ENCODE data around the gene ATP10A. TPM values are rescaled to one million over a fixed set of nuclear protein-coding genes. Genes with fewer than 3 reads are reported as not detected.

The ATP10A gene
- total RNA-seq, 1 donor from 2014 or later, result 48.0 TPM

DNA sequence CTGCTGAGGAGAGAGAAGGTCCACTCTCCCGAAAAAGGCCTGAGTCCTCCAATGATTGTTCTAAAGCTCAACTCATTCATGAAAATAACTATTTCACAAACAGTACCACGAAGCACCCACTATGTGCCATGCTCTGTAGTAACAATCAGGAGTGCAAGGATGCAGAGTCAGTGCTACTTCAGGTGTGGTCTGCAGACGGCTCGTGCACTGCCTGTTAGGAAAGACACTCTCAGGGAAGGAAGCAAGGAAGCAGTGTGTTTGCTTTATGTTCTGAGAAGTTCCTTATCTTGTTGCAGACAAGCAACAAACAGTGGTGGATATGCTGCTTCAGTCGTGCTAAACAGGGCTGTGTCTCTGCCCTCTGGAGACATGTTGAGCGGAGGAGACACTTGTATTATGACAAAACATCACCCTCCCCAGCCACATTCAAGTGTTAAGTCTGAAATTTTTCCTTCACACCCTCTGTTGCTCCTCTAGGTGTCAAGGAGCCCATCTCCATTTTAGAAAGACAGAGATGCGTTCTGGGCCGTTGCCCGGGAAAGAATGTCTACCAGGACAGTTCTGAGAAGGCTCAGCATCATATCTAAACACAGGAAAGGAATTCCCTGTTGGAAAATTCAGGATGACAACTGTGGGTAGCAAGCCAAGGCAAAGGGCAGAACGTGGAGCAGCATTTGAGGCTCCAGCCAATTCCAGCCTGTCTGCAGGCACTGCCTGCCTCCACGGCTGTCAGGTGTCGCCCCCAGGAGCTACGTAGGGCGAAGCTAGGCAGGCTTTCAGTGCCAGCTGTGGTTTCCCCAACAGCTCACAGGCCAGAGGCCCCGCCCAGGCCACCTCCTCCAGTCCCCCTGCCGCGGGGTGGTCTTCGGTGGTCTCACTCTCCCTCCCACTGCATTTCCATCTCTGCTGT lies 13.4 kb upstream of the ATP10A start:
- DNase-seq, result no peak
- Mint-ChIP-seq H3K27me3 (no peaks in the 10 kb centered on the region), H3K4me1 (no peaks in the 10 kb centered on the region), H3K9me3 (no peaks in the 10 kb centered on the region), H3K27ac (no peak overlapping the region), H3K36me3 (ENCODE audit: low read depth) (no peaks in the 10 kb centered on the region), H3K4me3 (no peak overlapping the region)
- intact Hi-C loops (cut with micrococcal nuclease), result no loop called here

DNA sequence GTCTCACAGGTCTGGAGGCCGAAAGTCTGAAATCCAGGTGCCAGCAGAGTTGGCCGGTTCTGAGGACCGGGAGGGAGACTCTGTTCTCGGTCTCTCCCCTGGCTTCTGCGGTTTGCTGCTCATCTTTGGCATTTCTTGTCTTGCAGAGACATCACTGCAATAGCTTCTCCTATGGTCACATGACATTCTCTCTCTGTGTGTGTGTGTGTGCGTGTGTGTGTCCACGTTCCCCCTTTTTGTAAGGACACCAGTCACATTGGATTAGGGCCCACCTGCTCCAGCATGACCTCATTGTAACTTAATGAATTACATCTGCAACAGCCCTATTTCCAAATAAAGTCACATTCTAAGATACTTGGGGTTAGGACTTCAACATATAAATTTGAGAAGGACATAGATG lies 12.4 kb upstream of the ATP10A start:
- H3K4me3 Mint-ChIP-seq, result no peak overlapping the region
- H3K9me3 Mint-ChIP-seq, result no peaks in the 10 kb centered on the region
- no peaks in the 10 kb centered on the region for H3K27me3 Mint-ChIP-seq

DNA sequence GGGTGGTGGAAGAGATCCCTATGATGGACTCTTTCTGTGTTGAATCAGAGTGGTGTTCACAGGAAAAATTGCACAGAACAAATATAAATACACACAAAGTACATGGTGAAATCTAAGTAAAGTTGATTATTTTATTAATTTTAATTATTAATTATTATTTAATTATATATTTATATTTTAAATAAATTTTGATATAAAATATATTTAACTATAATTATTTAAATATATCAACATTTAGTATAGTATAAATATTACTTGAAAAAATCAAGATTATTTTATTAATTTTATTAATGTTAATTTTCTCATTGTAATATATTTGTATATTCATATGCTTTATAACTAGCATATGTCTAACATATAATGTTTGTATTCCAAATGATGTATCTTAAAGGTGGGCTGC lies 11.3 kb upstream of the ATP10A start:
- H3K27ac Mint-ChIP-seq, result no peak overlapping the region
- no peaks in the 10 kb centered on the region for H3K36me3 Mint-ChIP-seq (ENCODE audit: low read depth)
- no peak for DNase-seq
- H3K9me3 Mint-ChIP-seq, result no peaks in the 10 kb centered on the region
- H3K4me3 Mint-ChIP-seq, result no peak overlapping the region
- intact Hi-C loops (cut with micrococcal nuclease), result no loop called here
- H3K4me1 Mint-ChIP-seq, result peaks cover 5% of the 10 kb centered on the region
- no peaks in the 10 kb centered on the region for H3K27me3 Mint-ChIP-seq

More for the DNA sequence above, 12.4 kb upstream of the ATP10A start:
- Mint-ChIP-seq H3K27ac (no peak overlapping the region), H3K4me1 (no peaks in the 10 kb centered on the region), H3K36me3 (ENCODE audit: low read depth) (no peaks in the 10 kb centered on the region)
- DNase-seq, result no peak
- intact Hi-C loops (cut with micrococcal nuclease), result no loop called here

DNA sequence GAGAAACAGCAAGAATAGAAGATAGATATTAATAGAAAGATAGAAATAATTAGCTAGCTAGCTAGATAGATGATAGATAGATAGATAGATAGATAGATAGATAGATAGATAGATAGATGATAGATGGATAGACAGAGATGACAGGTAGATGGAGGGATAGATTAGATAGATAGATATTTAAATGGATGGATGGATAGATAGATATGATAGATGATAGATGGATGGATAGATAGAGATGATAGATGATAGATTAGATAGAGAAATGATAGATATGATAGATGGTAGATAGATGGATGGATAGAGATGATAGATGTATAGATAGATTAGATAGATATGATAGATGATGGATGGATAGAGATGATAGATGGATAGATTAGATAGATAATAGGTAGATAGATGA lies 8.3 kb upstream of the ATP10A start:
- Mint-ChIP-seq H3K4me3 (no peak overlapping the region), H3K4me1 (peaks cover 7% of the 10 kb centered on the region), H3K9me3 (no peaks in the 10 kb centered on the region)

DNA sequence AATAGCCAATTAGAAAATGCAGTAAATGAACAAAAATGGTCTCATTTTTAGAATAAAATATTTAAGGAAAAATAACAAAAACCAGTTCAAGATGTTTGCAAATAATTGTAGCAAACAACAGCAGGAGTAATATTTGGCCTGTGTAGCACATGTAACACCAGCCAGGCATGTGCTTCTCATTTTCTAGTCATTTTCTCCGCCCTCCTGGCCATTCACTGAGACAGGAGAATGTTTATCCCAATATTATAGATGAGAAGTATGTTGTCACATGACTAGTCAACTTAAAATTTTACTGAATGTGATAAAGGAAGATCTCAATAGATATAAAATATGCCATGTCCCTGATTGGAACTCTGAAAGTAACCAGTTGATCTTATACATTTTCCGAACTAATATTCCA lies 7.8 kb upstream of the ATP10A start:
- no peak for DNase-seq
- Mint-ChIP-seq H3K4me1 (peaks cover 7% of the 10 kb centered on the region), H3K9me3 (no peaks in the 10 kb centered on the region), H3K36me3 (ENCODE audit: low read depth) (no peaks in the 10 kb centered on the region), H3K27me3 (peaks cover 6% of the 10 kb centered on the region), H3K4me3 (no peak overlapping the region), H3K27ac (no peak overlapping the region)
- intact Hi-C loops (cut with micrococcal nuclease), result no loop called here

More for the DNA sequence above, 8.3 kb upstream of the ATP10A start:
- intact Hi-C loops (cut with micrococcal nuclease), result no loop called here
- H3K36me3 Mint-ChIP-seq (ENCODE audit: low read depth), result no peaks in the 10 kb centered on the region
- no peak overlapping the region for H3K27ac Mint-ChIP-seq
- DNase-seq, result no peak
- peaks cover 4% of the 10 kb centered on the region for H3K27me3 Mint-ChIP-seq

DNA sequence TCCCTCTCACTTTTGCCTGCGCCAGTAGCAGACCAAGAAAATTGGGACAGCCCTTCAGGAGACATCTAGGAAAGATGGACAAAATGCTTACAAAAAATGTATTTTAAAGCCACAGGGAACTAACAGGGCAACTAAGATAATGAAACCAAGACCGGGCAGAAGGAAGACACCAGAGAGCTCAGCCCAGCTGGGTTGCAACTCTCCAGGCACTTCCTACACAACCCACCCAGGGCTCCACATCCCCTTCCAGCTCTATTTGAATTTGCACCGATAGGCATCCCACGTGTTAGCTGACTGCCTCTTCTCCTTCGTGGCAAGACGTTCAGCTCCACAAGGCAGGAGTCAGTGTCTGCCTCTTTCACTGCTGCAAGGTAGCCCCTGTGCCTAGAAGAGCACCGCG lies 6.6 kb upstream of the ATP10A start:
- DNase-seq, result peak; percentile 50
- Mint-ChIP-seq H3K4me3 (no peak overlapping the region), H3K4me1 (peaks cover 7% of the 10 kb centered on the region), H3K9me3 (no peaks in the 10 kb centered on the region), H3K27ac (no peak overlapping the region), H3K36me3 (ENCODE audit: low read depth) (no peaks in the 10 kb centered on the region), H3K27me3 (peaks cover 6% of the 10 kb centered on the region)
- intact Hi-C loops (cut with micrococcal nuclease), result no loop called here

DNA sequence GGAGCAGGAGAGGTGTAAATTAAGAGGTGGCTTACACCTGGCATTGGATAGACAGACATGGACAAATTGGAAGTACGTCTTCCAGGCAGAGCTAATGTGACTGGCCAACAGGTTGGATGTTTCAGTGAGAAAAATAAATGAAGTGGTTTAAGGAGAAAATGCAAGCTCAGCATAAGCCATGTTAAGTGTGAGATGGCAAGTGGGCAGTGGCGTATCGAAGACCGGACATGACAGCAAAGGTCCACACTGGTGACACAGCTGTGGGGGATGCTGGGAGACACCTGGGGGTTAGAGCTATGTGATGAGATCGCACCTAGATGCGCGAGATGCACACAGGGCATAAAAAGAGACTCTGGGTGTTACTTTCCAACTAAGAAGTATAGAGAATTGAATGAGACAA lies 3.7 kb upstream of the ATP10A start:
- Mint-ChIP-seq H3K36me3 (ENCODE audit: low read depth) (no peaks in the 10 kb centered on the region), H3K27ac (no peak overlapping the region), H3K9me3 (no peaks in the 10 kb centered on the region), H3K4me1 (peaks cover 13% of the 10 kb centered on the region), H3K27me3 (peaks cover 6% of the 10 kb centered on the region), H3K4me3 (no peak overlapping the region)
- intact Hi-C loops (cut with micrococcal nuclease), result no loop called here
- DNase-seq, result no peak

DNA sequence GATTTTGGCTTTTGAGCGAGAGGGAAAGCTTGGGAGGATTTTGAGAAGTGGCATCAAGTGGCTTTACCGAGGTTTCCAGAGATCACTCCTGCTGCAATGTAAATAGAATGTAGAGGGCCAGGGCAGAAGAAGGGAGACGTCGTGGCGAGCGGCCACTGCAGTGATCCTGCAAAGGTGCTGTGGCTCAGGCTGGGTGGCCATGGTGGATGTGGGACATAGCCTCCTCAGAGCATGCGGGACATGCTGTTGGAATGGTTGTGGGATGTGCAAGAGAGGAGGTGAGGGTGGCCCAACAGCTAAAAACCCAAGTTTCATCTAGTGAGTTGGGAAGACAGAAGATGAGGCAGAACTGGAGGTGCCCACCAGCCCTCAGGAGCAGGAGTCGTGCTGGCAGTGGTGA lies 3.1 kb upstream of the ATP10A start:
- no peak for DNase-seq
- H3K36me3 Mint-ChIP-seq (ENCODE audit: low read depth), result peaks cover 6% of the 10 kb centered on the region
- no peaks in the 10 kb centered on the region for H3K9me3 Mint-ChIP-seq
- H3K27ac Mint-ChIP-seq, result no peak overlapping the region
- peaks cover 18% of the 10 kb centered on the region for H3K4me1 Mint-ChIP-seq
- intact Hi-C loops (cut with micrococcal nuclease), result no loop called here
- H3K4me3 Mint-ChIP-seq, result no peak overlapping the region
- H3K27me3 Mint-ChIP-seq, result peaks cover 6% of the 10 kb centered on the region

DNA sequence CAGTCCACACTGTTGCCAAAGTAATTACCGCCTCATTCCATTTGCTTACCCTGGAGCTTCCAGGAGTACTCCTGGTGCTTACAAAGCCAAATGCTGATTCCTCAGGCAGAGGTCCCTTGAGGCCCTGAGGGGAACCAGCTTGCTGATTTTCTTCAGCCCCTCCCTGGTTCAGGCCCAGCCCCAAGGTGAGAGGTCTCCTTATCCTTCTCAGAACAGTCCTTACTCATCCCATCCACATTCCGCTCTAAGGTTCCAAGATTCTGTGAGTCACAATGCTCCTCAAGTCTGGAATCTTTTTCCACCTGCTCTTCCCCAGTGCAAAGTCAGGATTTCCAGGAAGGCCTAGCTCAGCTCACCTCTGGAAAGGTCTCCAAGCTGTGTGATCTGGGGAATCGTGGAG lies 1.8 kb upstream of the ATP10A start:
- intact Hi-C loops (cut with micrococcal nuclease), result loop anchor here (5.0 kb wide), 1 partner anchor 67 kb away; no protein-coding TSS in a partner anchor
- no peaks in the 10 kb centered on the region for H3K9me3 Mint-ChIP-seq
- no peak overlapping the region for H3K27ac Mint-ChIP-seq
- peaks cover 31% of the 10 kb centered on the region for H3K4me1 Mint-ChIP-seq
- peak overlapping the region; percentile 20 for H3K4me3 Mint-ChIP-seq
- peaks cover 6% of the 10 kb centered on the region for H3K27me3 Mint-ChIP-seq
- peaks cover 15% of the 10 kb centered on the region for H3K36me3 Mint-ChIP-seq (ENCODE audit: low read depth)
- no peak for DNase-seq

DNA sequence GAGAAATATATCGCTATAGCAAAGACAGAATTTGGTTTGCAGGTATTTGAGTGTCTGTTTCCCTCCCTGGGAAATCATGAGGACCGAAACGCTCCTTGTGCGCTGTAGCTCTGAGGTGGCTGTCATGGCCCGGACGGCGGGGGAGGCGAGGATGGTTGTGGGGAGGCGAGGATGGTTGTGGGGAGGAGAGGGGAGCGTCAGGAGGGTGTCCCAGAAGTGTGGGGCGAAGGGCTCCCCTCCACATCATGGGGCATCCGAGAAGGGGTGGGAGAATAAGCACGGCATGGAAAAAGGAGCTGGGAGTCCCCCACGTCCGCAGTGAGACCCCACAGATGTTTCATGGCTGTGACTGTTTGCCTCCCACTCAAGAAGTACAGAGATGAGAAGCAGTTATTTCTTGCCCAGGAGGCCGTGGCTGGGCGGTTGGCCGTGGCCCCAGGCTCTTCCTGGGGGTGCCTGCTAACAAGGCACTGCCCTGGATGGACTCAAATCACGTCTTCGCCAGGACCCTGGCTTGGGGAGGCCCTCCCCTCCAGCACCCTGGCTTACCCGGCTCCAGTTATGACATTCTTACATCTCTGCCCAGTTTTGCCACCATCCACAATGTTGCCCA lies 947 bp upstream of the ATP10A start:
- H3K4me3 Mint-ChIP-seq, result peak overlapping the region; percentile 79

DNA sequence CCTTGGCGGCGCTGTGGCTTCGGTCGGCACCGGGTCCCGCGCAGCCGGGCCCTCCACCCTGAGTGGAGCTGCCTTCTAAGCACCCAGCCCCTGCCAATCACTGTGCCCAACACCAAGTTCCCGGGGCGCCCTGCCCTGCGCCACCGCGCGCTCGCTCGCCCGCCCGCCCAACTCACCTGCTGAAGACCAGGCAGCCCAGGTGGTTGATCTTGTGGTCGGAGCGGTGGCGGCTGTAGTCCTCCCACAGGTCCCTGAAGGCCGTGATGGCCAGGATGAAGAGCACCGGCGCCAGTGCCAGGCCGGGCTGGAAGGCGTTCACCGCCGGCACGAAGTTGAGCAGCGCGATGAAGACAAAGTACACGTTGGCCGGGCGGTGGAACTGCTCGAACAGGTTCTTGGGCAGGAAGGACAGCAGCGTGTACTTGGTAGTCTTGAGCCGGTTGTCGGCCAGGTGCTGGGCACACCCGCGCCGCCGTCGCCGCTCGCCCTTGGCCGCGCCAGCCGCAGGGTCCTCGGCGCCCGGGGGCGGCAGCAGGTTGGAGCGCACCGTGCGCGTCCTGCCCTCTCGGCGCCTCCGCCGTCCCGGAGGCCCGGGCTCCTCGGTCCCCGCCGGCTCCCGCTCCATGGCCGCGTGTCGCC lies 536 bp downstream of the ATP10A start:
- Mint-ChIP-seq H3K9me3 (no peaks in the 10 kb centered on the region), H3K36me3 (ENCODE audit: low read depth) (peaks cover 34% of the 10 kb centered on the region), H3K27ac (peak overlapping the region; percentile 89), H3K4me3 (peak overlapping the region; percentile 97), H3K4me1 (peaks cover 46% of the 10 kb centered on the region), H3K27me3 (peaks cover 4% of the 10 kb centered on the region)
- intact Hi-C loops (cut with micrococcal nuclease), result loop anchor here (1.0 to 5.0 kb wide), 4 partner anchors 12 to 70 kb away; no protein-coding TSS in a partner anchor
- peak; percentile 84 for DNase-seq

More for the DNA sequence above, 947 bp upstream of the ATP10A start:
- Mint-ChIP-seq H3K27ac (peak overlapping the region; percentile 83), H3K9me3 (no peaks in the 10 kb centered on the region), H3K36me3 (ENCODE audit: low read depth) (peaks cover 21% of the 10 kb centered on the region), H3K4me1 (peaks cover 31% of the 10 kb centered on the region), H3K27me3 (peaks cover 6% of the 10 kb centered on the region)
- no peak for DNase-seq
- intact Hi-C loops (cut with micrococcal nuclease), result loop anchor here (1.0 to 5.0 kb wide), 4 partner anchors 14 to 68 kb away; no protein-coding TSS in a partner anchor

DNA sequence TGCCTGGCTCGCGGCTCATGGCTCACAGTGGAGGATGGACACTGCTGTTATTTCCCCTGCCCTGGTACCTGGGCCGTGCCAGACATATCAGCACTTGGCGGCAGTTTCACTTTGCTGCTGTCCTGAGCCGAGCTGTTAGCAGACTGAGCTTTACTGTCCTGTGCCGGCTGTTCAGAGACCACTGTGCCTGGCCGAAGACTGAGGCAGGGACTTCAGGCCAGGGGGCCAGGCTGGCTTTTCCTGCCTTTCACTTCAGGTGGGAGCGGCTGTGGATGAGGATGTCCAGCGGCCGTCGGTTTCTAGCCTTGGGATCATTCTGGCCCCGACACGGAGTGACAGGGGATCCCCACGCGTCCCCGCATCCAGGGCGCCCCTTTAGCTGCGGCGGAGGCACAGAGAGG lies 1.1 kb downstream of the ATP10A start:
- Mint-ChIP-seq H3K9me3 (no peaks in the 10 kb centered on the region), H3K27me3 (peaks cover 4% of the 10 kb centered on the region), H3K27ac (peak overlapping the region; percentile 89), H3K4me1 (peaks cover 49% of the 10 kb centered on the region), H3K4me3 (peak overlapping the region; percentile 97), H3K36me3 (ENCODE audit: low read depth) (peaks cover 37% of the 10 kb centered on the region)
- intact Hi-C loops (cut with micrococcal nuclease), result loop anchor here (2.0 to 5.0 kb wide), 3 partner anchors 23 to 70 kb away; no protein-coding TSS in a partner anchor
- peak; percentile 80 for DNase-seq

DNA sequence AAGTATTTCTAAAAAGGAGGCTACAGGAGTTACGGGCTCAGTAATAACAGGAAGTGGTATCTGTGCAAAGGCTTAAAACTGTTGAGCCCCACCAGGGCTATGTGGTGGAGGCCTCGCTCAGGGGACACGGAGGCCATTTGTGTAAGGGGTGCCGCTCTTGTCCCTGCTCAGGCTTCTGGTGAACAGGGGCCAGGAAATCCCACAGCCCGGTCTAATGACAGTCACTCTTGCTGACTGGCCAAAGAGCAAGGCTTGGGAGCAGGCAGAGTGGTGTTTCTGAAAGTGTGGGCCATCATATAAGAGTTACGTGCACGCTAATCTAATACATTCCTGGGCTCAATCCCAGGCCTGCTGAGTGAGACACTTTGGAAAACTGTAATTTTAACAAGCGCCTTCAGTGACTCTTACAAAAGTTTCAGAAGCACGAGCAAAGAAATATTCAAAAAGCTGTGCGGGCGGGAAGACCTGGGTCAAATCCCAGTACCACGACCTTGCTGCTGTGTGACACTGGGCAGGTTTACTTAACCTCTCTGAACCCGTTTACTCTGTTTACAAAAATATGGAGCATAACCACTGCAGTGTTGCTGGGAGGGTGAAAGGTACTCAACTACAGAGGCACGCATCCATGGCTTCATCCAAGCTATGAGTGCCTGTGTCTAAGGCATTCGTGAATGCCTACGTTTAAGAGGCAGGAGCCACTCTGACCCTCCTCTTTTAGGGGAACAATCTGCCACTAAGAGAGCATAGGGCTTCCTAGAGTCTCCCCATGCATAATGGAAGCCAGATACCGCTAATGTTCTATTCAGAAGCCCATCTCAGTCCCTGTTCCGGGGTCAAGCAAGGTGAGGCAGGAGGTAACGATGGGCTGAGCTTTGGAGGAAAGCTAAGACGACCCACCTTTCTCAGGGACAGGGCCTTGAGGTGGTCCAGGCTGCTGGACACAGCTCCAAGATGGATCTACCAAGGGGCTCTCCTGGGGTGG lies 2.0 kb downstream of the ATP10A start:
- Mint-ChIP-seq H3K27ac (peak overlapping the region; percentile 89), H3K36me3 (ENCODE audit: low read depth) (peaks cover 45% of the 10 kb centered on the region), H3K27me3 (no peaks in the 10 kb centered on the region), H3K4me1 (peaks cover 58% of the 10 kb centered on the region), H3K9me3 (no peaks in the 10 kb centered on the region), H3K4me3 (peak overlapping the region; percentile 97)
- intact Hi-C loops (cut with micrococcal nuclease), result loop anchor here (1.0 to 5.0 kb wide), 2 partner anchors 71 kb away; no protein-coding TSS in a partner anchor
- DNase-seq, result peak; percentile 83
